A172 (cell line): ENCODE measurements around the gene TM7SF2. TPM values are rescaled to one million over a fixed set of nuclear protein-coding genes. Genes with fewer than 3 reads are reported as not detected.
"Not testable (repeated sequence)": the region's sequence is repeated elsewhere in the genome, so short reads cannot be mapped to it uniquely, and the experiment has no call there.

Source experiments
- DNase-seq: peaks from one replicate; pipeline ENCODE4 v3.0.0-alpha.2; 2015; ENCODE audit warnings: low spot score
- total RNA-seq: library from RNA; depleted of rRNA; stranded (reverse); fragments of >200 nt; shearing (Covaris generic); gene quantifications from 2 replicates; pipeline ENCODE4 v1.2.3, GENCODE V29; 2014

Gene TM7SF2
- total RNA-seq, 1 experiment from 2014 or later: 1.9 TPM

DNA sequence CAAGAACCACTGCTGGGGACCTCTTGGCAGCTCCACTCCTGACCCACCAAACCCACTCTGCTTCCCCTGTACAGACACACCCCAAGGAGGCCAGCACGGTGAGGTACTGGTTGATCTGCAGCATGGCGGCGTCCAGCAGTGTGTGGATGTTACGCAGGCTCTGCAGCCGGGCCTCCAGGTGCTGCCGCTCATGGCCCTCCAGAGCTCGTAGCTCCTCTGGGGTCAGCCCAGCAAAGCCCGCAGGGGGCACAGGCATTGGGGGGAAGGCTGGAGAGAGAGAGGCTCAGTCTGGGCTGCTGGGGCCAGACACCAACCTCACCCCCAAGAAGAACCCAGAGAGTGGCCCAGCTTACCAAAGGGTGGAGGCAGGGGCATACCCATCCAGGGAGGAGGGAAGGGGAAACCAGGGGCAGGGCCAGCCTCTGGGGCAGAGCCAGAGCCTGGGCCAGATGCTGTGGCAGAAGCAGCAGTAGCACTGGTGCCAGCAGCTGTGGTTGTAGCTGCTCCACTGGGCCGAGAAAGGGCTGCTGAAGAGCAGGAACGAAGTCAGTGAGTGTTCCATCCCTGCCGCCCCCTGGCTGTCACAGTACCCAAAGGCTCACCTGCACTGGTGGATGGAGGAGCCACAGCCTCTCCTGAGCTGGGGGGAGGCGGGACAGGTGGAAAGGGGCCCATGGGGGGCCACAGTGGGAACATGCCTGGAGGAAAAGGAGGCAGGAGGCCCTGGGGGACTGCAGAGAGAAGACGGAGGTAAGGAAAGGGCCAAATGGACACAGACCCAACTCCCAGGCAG lies 18.2 kb downstream of the TM7SF2 start:
- no peak for DNase-seq

DNA sequence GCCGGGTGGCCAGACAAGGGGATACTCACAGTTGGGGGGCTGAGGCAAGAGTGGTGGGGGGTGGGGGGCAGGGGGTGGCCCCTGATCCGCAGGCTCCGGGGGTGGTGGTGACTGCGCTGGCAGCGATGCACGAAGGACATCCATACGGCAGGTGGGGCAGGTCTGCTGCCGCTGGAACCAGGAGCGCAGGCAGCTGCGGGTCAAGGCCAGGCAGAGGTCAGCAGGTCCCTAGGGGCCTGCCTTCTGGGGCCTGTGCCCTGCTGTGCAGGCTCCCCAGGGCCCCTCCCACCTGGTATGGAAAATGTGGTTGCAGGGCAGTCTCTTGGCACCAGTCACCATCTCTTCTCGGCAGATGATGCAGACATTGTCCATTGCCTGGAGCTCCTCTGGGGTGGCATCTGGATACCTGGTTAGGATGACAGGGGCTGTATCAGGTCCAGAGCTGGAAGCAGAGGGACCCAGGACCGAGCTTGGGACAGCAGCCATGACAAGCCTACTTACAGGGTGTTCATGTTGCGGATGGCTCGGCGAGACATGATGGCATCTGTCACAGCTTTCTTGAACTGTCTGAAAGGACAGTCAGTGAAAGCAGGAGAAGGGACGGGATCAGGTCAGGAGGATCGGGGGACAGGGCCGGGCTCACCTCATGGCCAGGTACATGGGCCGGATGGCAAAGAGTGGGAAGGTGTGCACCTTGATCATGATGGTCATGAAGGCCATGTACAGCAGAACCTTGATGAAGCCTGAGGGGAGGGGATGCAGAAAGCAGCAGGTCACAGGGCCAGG lies 19.2 kb downstream of the TM7SF2 start:
- no peak for DNase-seq

DNA sequence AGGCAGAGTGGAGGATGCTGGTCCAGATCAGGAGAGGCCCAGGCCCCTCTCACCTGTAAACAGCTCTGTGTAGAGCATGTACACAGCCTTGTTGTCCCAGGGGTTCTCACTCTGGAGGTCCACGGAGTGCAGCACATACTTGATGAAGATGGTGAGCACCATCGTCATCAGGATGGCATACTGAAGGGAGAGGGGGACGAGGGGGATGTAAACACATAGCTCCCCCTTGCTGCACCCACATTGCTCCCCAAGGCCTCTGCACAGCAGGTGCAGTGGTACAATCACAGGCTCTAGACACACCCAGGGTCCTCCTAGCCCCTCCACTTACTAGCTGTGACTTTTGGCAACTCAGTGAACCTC lies 19.7 kb downstream of the TM7SF2 start:
- DNase-seq: no peak

DNA sequence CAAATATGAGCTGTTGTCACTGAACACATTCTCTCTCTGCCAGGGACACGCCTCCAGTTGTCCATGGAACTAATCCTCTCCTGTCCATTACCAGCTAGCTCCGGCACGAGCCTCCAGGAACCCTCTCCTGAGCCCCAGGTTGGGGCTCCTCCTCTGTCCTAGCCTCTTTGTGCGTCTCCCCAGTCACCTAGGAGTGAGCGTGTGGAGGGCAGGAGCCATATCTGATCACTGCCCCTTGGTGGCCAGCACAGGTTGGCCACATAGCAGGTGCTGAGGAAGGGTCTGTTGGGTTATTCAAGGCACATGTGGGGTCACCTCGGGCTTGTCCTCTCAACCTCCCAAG lies 20.2 kb downstream of the TM7SF2 start:
- no peak for DNase-seq

DNA sequence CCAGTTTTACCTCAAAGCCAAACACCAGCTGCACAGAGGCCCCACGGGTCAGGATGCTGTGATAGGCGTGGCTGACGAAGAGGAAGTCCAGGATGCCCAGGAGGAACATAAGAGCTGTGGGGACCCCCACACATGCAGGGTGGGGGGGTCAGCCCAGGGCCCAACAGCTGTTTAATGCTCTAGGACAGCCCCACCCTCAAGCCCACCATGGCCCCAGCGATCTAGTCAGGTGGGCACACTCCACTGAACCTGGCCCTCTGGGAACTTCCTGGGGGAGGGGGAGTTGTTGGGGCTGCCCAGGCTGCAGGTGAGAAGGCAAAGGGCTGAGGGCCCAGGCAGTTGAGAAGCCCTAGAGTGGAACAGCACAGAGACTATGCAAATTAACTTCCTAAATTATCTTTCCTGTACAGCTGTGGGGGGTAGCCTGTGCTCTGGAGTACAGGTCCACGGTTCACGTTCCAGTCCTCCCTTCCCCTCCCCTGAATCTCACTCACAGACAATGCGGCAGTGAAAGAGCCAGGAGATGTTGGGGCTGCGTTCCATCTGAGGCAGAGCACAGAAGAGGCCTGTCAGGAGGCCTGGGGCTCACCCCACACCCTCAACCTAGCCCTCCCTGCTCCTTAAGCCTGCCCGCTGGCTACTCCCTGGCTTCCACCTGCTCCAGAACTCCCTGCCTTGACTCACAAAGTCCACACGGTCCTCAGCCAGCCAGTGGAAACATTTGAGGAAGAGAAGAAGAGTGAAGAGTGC lies 20.7 kb downstream of the TM7SF2 start:
- no peak for DNase-seq

DNA sequence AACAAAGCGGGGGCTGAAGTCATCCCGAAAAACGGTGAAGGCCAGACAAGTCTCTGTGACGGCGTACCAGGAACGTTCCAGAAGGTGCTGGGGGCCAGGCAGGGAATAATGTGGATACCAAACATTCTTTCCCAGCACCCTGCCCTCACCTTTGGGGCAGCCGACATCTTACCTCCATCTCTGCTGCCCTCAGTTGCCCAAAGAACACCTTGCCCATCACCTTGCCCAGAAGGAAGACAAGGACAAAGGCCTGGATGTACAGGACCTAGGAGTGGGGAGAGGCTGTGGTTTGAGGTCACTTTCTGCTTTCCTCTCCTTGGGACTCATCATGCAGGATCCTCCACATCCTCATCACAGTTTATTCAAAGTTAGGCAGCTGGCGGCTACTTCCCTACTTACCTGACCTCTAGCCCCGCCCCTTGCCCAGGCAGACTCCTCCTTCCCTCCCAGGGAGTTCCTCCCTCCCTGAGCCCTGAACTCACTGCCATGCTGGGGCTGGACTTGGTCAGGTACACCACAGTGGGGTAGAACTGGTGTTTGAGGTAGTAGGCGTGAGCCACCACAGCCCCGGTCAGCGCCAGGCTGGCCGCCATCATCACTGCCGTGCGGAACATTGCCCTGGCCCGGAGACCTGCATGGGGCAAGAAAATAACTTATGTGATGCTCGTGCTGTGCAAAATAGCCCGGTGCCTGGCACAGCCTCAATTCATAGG lies 21.5 kb downstream of the TM7SF2 start:
- no peak for DNase-seq

DNA sequence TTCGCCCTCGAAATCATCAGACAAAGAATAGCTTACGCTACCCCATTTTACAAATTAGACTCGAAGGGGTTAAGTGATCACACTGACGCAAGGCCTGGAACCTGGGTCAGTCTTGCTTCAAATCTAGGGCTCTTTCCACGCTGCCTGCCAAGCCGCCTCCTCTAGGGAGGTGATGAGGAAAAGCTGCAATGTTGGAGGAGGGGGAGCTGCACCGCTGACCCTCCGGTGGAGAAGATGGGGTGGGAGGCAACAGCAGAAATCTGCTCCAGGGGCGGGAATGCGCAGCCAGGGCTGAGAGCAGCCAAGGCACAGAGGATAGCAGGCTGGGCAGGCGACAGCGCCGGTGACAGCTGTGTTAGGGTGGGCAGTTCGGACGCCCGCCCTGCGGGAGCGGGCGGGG lies 22.1 kb downstream of the TM7SF2 start:
- DNase-seq: no peak

DNA sequence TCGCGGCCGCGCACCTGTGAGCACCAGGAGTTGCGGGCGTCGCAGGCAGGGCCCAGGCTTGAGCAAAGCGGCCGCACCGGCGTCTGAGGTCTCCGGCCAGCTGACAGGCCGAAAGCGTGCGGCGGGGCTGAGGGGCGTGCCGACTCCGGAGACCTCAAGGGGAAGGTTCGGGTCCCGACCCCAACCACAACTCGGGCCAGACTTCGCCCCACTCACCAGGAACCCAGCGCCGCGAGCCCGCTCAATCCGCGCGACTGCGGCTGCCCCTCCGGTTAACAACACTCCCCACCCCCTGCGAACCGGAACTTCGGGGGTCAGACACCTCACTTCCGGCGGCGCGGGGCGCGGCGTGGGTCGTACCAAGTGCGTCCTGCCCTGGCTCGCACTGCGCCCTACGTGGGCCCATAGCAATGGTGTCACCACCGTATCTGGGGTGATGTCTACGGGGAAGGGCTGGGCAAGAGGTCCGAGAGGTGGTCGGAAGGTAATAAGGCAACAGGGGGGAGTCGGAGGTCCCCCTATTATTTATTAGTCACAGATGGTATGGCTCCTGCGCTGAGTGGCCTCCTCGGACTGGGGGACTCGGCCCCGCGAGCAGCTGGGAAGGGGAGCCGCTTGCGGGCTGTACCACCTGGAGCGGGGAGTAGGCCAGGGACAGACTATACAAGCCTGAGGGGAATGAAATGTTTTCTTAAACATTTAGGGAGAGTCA lies 22.7 kb downstream of the TM7SF2 start, which contains the start of gene SYVN1:
Gene SYVN1, minus strand, starts transcription at position 280 of the 712 bp plus-strand sequence. CDS start 918 bp downstream, outside the sequence.
- DNase-seq: peak; percentile 74

DNA sequence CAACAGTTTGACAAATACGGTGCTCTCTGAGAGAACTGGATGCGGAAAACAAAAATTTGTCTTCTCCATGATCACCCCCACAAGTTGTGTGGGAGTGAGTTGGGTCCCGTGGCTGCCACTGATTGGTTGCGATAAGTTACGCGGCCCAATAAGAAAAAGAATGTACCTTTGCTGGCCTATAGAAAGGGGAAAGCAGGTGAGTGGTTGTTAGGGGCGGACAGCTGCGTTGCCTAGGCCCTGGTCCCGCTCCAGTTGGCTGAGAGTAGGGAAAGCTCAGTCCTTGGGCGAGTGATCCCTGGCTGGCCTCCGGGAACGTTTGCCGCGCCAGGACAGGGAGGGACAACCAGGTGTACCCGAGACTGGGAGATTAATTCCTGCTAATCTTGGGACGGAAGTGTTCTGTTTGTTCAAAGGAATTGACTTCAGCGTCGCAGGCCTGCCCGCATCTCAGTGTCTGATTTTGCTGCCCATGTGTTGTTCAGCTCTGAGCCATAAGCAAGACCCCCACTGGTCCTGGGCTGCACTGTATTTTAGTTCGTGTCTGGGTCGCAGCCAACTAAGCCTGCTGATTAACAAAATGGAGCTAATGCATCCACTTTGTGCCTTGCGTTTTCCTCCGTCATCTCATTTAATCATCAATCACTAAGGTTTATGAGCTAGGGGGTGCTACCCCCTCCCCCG lies 23.4 kb downstream of the TM7SF2 start:
- peak; percentile 97 for DNase-seq

DNA sequence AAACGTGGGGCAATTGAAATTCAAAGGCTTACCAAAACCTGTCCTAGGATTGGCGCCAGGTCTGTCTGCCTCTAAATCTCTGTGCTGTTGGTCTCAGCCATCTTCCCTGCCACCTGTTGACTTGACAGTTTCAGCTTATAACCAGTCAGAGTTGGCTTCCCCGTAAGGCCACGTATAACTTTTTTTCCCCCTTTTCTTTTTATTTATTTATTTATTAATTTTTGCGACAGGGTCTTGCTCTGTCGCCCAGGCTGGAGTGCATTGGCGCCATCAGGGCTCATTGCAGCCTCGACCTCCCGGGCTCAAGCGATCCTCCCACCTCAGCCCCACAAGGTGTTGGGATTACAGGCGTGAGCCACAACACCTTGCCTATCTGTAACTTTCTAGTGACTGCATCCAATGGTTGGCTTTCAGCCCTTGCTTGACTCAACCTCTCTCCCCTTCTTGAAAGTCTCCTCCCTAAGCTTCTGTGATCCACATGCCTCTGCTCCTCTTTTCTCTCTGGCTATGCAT lies 24.0 kb downstream of the TM7SF2 start:
- no peak for DNase-seq

DNA sequence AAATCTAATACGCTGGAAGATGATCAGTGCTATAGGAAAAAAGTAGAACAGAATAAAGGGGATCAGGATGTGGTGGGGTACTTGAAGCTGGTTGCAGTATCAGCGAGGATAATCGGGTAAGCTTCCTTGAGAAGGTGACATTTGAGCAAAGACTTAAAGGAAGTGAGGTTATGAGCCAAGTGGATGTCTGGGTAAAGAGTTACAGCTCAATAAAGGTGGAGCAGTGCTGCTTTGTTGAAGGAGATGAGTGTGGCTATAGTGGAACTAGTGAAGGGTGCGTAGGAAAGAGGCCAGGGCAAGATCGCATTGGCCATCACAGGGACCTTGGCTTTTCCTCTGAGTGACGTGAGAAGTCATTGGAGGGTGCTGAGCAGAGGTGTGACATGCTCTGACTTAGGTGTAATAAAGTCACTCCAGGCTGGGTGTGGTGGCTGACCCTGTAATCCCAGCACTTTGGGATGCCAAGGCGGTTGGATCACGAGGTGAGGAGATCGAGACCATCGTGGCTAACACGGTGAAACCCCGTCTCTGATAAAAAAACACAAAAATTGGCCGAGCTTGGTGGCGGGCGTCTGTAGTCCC lies 24.9 kb downstream of the TM7SF2 start:
- DNase-seq: no peak

DNA sequence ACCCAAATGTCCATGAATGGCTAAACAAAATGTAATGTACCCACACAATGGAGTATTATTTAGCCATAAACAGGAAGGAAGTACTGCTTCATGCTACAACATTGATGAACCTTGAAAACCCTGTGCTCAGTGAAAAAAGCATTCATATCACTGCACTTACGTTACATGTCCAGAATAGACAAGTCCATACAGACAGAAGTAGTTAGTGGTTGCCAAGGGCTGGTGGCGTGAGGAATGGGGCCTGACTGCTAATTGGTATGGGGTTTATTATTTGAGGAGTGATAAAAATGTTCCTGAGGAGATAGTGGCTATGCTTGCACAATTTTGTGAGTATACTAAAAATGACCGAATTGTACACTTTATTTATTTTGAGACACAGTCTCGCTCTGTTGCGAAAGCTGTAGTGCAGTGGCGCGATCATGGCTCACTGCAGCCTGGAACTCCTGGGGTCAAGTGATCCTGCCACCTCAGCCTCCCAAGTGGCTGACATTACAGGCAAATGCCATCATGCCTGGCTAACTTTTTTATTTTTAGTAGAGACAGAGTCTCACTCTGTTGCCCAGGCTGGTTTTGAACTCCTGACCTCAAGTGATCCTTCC lies 30.3 kb downstream of the TM7SF2 start:
- DNase-seq: no peak

DNA sequence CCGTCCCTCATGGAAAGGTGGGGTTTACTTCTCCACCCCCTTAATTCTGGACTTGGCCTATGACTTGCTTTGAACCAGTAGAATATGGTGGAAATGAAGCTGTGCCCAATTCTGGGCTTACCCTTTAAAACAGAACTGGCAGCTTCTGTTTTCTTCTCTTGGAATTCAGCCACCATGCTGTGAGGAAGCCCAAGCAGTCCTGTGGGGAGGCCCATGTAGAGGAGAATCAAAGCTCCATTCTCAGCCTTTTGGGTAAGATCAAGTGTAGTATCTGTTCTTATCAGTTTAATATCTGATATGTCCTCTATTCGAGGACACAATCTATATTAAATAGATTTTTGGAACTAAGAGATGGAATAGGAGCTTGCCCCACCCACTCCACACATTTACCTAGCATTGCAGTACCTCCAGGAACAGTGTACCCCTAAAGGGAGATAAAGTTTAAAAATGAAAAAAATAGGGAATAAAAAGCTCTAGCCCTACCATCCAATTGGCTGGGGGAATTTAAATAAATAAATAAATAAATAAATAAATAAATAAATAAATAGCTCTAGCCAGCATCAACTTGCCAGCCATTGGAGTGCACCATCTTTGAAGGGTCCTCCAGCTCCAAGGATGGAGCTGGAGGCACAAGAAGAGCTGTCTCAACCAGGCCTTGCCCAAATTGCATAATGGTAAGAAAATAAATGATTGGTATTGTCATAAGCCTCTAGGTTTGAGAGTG lies 35.8 kb downstream of the TM7SF2 start:
- no peak for DNase-seq

DNA sequence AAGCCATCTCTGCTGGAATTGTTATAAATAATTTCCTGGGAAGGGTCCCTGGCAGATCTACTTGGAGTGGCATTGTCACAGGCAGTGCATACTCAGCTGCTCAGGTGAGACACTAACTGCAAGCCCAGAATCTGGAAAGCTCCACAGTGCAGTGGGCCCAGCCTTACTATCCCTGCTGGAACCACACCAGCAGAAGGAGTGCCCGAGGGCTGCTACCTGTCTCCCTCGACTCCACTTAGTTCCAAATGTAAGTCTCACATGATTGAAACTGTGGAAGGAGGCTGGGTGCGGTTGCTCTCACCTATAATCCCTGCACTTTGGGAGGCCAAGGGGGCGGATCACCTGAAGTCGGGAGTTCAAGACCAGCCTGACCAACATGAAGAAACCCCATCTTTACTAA lies 37.0 kb downstream of the TM7SF2 start:
- DNase-seq: no peak

DNA sequence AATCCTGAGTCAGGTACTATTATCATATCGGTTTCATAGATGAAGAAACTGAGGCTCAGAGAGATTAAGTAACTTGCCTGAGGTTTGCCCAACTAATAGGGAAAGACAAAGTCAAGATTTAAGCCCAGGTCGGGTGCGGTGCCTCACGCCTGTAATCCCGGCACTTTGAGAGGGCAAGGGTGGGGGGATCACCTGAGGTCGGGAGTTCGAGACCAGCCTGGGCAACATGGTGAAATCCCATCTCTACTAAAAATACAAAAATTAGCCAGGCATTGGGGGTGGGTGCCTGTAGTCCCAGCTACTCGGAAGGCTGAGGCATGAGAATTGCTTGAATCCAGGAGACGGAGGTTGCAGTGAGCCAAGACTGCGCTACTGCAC lies 38.4 kb downstream of the TM7SF2 start:
- not testable (repeated sequence) for DNase-seq

DNA sequence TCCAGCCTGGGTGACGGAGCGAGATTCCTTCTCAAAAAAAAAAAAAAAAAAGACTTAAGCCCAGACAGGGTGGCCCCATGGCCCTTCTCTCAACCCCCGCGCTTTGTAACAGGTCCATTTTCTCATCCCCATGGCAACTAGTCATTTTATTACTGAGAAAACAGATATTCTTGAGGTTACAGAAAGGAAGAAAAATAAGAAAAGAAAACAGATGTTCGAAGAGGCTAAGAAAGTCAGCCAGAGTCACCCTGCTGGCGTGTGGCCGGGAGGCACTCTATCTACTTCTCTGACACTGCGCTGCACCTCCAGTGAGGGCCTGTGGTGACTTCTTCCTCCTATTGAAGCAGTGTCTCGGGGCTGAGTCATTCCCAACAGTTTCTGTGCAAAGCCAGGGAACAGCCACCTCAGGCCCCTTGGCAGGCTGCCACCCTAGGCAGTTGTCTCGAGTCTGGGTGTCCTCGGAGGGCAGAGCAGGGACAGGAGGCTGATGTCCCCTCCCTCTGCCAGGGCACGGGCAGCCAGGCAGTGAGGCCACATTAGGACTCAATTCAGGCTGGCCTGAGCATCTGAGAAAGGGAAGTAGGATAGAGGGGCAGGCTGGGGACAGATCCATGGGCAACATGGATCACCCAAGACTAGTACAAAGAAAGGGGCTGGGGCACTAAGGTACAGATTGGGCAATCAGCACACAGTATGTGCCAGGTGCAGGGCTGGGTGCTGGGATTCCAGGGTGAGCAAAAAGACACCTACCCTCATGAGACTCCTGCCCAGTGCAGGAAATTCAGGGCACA lies 39.0 kb downstream of the TM7SF2 start:
- peak; percentile 94 for DNase-seq

DNA sequence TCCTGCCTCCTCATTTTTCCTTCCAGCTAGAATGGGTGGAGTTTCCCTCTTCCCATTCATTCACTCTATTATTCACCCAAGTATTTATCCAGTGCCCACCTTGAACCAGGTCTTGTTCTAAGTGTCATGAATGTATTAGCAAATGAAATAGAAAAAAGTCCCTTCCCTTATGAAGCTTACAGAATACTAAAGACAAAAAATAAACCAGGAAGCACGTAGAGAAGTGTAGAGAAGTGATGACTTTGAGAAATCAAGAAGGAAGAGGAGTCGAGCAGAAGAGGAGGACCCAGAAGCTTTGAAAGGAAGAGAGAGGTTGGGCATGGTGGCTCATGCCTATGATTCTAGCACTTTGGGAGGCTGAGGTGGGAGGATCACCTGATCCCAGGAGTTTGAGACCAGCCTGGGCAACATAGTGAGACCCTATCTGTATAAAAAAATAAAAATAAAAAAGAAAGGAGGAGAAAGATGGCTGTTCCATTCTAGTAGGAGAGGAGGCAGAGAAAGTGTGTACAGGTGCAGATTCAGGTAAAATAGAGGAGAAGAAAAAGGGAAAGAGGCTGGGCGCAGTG lies 39.7 kb downstream of the TM7SF2 start:
- no peak for DNase-seq

DNA sequence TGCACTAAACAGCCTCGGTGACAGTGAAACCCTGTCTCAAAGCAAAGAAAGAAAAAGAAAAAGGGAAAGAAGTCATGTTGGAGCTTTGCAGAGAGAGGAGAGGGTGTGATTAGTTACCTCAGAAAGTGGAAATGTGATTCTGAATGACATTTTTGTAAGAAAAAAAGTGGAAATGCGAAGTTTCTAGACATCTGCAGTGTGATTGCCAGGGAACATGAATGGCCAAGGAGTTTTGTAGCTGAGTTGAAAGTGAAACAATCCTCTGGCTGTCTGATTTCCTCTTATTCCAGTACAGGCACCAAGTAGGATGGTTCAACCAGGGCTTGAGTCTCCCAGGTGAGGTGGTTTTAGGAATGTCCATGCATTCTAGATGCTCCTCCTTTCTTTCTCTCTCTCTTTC lies 40.5 kb downstream of the TM7SF2 start:
- no peak for DNase-seq
